ENCODE data around the gene EMSY.
"Not testable (repeated sequence)": the region's sequence is repeated elsewhere in the genome, so short reads cannot be mapped to it uniquely, and the experiment has no call there.

The EMSY gene

GRCh38 chr11:76572181-76572875, 127.5 kb downstream of the EMSY start:
- not testable (repeated sequence) for FAIRE-seq

- FAIRE-seq: no peak
These were observed 129.6 kb downstream of the EMSY start for GRCh38 chr11:76574406-76574805.

GRCh38 chr11:76574879-76575278, 130.1 kb downstream of the EMSY start:
- FAIRE-seq: no peak

- no peak for FAIRE-seq
These were observed 132.6 kb downstream of the EMSY start for GRCh38 chr11:76577226-76577920.

GRCh38 chr11:76577921-76578653, 133.3 kb downstream of the EMSY start:
- no peak for FAIRE-seq

- FAIRE-seq: no peak
These were observed 133.8 kb downstream of the EMSY start for GRCh38 chr11:76578654-76579055.

- no peak for FAIRE-seq
These were observed 134.4 kb downstream of the EMSY start for GRCh38 chr11:76579056-76579751.

- no peak for FAIRE-seq
These were observed 134.9 kb downstream of the EMSY start for GRCh38 chr11:76579752-76580151.

GRCh38 chr11:76582471-76582870, 137.7 kb downstream of the EMSY start:
- FAIRE-seq: not testable (repeated sequence)

GRCh38 chr11:76587820-76588454, 143.1 kb downstream of the EMSY start:
- no peak for FAIRE-seq

GRCh38 chr11:76588455-76589325, 143.9 kb downstream of the EMSY start:
- no peak for FAIRE-seq

GRCh38 chr11:76589477-76589876, 144.7 kb downstream of the EMSY start:
- FAIRE-seq: no peak

GRCh38 chr11:76589964-76590950, 145.4 kb downstream of the EMSY start:
- no peak for FAIRE-seq

- no peak for FAIRE-seq
These were observed 146.6 kb downstream of the EMSY start for GRCh38 chr11:76591416-76591815.

GRCh38 chr11:76592025-76592914, 147.5 kb downstream of the EMSY start:
- FAIRE-seq: no peak

- no peak for FAIRE-seq
These were observed 148.1 kb downstream of the EMSY start for GRCh38 chr11:76592961-76593360.

GRCh38 chr11:76595091-76595490, 150.3 kb downstream of the EMSY start:
- FAIRE-seq: not testable (repeated sequence)

GRCh38 chr11:76596652-76597051, 151.8 kb downstream of the EMSY start:
- FAIRE-seq: no peak
